T-helper 1 cell (primary cell): ENCODE results near the gene ZNF692.
"Not testable (repeated sequence)": the region's sequence is repeated elsewhere in the genome, so short reads cannot be mapped to it uniquely, and the experiment has no call there.

Experiments used
- DNase-seq, 5 donors: peaks; one replicate each; pipeline ENCODE4 v3.0.0-alpha.2; 2012 to 2020
- total RNA-seq, 4 donors: gene quantifications; one replicate each; lab custom pipeline; 2026; lab: John Stamatoyannopoulos, UW

ZNF692 gene
- 25.7 to 45.3 (median 37.4) reads per million in 4 donors for total RNA-seq

- peak; percentile 95 to 98 (median 96) for DNase-seq
Measured at GRCh38 chr1:248858891-248859889, at the start of gene ZNF692. TSS of gene ZNF692 (minus strand) at chr1:248859085. CDS start at chr1:248858309, 776 bp downstream.

- DNase-seq = no peak
Measured at GRCh38 chr1:248906753-248907661, 48.1 kb upstream of the ZNF692 start.

- DNase-seq = peak; percentile 85 to 92 (median 91)
Measured at GRCh38 chr1:248906009-248906752, 47.3 kb upstream of the ZNF692 start, which contains the start of gene PGBD2. TSS of gene PGBD2 (plus strand) at chr1:248906235. CDS start at chr1:248913863, 7,628 bp downstream.

- DNase-seq = no peak
Measured at GRCh38 chr1:248905662-248906008, 46.8 kb upstream of the ZNF692 start.

- no peak for DNase-seq
Measured at GRCh38 chr1:248904437-248905216, 45.7 kb upstream of the ZNF692 start.

GRCh38 chr1:248901578-248901977, 42.7 kb upstream of the ZNF692 start:
- DNase-seq = no peak

GRCh38 chr1:248900637-248901036, 41.8 kb upstream of the ZNF692 start:
- DNase-seq = no peak

GRCh38 chr1:248897412-248898337, 38.8 kb upstream of the ZNF692 start:
- no peak for DNase-seq

- no peak for DNase-seq
Measured at GRCh38 chr1:248894837-248895236, 36.0 kb upstream of the ZNF692 start.

GRCh38 chr1:248892590-248892989, 33.7 kb upstream of the ZNF692 start:
- DNase-seq = no peak

- no peak for DNase-seq
Measured at GRCh38 chr1:248891758-248892157, 32.9 kb upstream of the ZNF692 start.

- DNase-seq = no peak
Measured at GRCh38 chr1:248890549-248891498, 31.9 kb upstream of the ZNF692 start.

GRCh38 chr1:248889914-248890243, 31.0 kb upstream of the ZNF692 start:
- DNase-seq = not testable (repeated sequence)

- no peak for DNase-seq
Measured at GRCh38 chr1:248886237-248886895, 27.5 kb upstream of the ZNF692 start.

- no peak for DNase-seq
Measured at GRCh38 chr1:248885646-248886045, 26.8 kb upstream of the ZNF692 start.

- DNase-seq = no peak
Measured at GRCh38 chr1:248884632-248885295, 25.9 kb upstream of the ZNF692 start.

- not testable (repeated sequence) for DNase-seq
Measured at GRCh38 chr1:248882427-248882826, 23.5 kb upstream of the ZNF692 start.

GRCh38 chr1:248881261-248881660, 22.4 kb upstream of the ZNF692 start:
- no peak for DNase-seq
